CMK (cell line): ENCODE results near the gene TAF6L.
A peak's percentile ranks its signal among the peaks of the same experiment; 100 is the strongest.
"Not testable (repeated sequence)": the region's sequence is repeated elsewhere in the genome, so short reads cannot be mapped to it uniquely, and the experiment has no call there.

Source experiments
- DNase-seq: peaks from one replicate; pipeline ENCODE4 v3.0.0-alpha.2; 2010; ENCODE audit warnings: low read depth

The TAF6L gene

DNA sequence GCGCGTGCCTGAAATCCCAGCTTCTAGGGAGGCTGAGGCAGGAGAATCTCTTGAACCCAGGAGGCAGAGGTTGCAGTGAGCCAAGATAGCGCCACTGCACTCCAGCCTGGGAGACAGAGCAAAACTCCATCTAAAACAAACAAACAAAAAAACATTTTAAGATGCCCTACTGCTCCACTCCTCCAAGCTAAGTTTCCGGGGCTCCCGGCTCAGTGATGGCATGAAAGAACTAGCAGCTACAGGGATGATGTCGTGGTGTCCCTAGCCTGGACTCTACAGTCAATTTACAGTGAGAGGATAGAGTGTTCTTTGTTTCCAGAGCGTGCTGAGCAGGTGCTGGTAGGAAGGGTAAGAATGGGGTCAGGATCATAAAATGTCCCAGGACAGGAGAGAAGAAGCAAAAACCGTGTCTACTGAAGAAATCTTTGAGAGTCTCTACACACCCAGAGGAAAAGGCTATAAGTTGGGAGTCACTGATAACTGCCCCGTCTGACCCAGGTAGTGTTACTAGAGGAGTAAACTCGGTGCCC lies 16.0 kb upstream of the TAF6L start:
- no peak for DNase-seq

DNA sequence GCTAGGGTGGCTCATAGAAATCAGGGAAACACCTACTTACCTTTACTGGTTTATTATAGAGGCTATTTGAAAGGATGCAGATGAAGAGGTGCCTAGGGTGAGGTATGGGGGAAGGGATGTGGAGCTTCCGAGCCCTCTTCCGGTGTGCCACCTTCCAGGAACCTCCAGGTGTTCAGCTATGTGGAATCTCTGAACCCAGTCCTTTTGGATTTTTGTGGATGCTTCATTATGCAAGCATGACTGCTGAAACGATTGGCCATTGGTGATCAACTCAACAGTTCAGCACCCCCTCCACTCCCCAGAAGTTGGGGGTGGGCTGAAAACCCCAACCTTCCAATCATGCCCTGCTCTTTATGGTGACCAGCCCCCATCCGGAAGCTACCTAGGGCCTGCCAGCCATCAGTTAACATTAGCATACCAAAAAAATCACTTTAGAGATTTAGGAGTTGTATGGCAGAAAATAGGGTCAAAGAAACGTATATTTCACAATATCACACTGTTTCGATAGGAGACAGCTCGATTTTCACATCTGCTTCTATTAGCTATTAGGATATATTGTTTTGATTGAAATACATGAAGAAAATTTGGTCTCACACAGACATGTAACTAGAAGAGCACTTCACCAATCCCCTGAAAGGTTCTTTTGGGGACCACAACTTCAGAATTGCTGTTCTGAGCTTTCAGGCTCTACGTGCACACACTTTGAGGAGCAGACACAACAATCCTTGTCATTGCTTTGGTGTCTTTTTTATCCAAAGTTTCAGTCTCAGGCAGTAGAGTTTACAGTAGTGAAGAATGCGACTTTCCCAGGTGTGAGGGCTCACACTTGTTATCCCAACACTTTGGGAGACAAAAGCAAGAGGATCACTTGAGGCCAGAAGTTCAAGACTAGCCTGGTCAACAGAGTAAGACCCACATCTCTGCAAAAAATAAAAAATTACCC lies 13.1 kb upstream of the TAF6L start:
- DNase-seq, result no peak

DNA sequence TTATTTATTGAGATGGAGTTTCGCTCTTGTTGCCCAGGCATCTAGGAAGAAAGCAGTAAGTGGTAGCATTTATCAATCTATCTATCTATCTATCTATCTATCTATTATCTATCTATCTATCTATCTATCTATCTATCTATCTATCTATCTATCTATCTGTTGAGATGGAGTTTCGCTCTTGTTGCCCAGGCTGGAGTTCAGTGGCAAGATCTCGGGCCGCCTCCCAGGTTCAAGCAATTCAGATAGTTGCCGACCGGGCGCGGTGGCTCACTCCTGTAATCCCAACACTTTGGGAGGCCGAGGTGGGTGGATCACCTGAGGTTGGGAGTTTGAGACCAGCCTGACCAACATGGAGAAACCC lies 10.3 kb upstream of the TAF6L start:
- not testable (repeated sequence) for DNase-seq

DNA sequence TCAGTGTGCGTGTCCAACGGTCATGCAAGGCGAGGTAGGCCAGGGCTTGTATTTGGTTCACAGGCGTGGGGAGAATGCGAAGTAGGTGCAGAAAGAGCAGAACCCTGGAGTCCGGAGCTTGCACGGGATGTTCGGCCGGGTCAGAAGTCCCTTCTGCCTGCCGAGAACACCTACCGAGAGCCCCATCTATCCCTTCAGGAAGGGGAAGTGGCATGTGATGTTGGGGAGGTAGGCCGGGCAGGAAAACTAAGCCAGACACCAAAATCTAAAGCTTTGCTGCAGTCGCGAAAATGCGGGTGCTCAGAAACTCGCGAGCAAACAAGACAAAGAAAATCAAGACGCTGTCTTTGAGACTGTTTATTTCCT lies 435 bp upstream of the TAF6L start:
- DNase-seq, result peak; percentile 37

DNA sequence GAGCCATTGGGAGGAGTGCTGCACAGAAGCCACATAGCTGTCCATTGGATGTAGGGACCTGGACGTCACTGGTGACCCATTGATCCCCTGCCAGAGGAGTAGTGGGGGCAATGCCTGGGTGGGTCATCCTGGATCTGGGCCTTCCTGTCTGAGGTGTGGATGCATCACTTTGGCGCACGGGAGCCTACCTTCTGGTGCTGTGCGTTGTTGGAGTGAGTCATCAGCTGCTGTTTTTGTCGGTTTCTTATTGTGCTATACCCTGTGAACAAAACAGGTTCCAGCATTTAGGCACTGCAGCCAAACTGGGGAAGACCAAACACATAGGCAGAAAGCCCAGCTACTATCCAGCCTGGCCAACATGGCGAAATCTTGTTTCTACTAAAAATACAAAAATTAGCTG lies 3.2 kb downstream of the TAF6L start:
- DNase-seq, result no peak

DNA sequence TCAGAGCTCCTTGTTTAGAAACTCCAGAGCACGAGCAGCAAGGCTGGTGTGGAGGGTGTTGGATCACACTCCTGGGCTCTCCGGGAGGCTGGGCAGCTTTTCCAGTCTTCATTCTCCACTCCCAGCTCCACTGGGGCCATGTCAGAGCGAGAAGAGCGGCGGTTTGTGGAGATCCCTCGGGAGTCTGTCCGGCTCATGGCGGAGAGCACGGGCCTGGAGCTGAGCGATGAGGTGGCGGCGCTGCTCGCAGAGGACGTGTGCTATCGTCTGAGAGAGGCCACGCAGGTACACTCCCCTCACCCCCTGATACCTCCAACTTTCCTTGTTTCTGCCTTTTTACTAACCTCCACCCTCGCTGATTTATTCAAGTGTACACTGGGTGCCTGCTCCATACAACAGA lies 4.5 kb downstream of the TAF6L start:
- DNase-seq, result no peak

DNA sequence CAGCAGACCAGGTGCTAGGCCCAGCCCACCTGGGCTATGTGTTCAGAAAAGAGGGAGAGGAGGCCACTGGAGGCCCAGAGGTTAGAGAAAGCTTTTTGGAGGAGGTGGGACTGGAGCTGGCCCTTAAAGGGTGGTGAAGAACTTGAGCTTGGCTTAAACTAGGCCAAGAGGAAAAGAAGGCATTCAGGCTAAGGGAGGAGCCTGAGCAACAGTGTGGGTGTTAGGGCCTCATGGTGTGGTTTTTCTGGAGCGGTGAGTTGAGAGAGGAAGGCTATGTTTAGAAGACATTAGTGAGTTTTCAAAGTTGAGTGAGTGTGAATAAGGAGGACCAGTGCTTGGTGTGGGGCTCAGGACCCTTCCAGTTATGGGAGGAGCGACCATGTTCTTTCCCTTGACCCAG lies 6.2 kb downstream of the TAF6L start:
- no peak for DNase-seq

DNA sequence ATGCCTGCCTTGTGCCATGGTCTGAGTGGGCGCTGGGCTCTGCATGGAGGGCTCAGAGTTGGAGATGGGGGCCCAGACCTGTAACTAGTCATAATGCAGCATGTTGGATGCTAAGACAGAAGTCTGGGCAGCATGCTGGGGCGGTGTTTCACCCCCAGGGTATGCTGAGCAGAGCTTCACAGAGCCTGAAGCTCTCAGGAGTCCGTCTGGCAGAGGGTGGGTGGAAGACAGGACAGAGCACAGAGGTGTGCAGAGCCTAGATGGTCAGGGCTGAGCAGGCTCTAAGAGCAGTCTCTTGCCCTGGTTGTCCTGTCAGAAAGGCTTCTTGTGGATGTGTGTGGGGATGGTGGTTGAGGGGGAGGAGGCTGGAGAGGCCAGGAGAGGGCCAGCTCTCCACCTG lies 7.2 kb downstream of the TAF6L start:
- no peak for DNase-seq

DNA sequence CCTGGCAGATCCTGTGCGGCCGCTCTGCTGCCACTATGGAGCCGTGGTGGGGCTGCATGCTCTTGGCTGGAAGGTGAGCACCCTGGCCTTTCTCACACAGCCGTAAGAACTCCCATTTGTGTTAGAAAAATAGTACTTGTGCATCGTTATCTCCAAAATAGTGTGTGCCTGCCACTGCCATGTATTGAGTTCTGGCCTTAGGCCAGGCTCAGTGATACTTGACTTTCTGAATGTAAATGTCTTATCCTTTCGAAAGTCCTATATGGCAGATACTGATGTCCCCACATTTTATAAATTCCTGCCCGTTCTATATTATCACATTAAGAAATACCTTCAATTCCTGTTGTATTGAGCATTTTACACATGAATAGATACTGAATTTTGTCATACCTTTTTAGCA lies 11.6 kb downstream of the TAF6L start:
- DNase-seq, result no peak

DNA sequence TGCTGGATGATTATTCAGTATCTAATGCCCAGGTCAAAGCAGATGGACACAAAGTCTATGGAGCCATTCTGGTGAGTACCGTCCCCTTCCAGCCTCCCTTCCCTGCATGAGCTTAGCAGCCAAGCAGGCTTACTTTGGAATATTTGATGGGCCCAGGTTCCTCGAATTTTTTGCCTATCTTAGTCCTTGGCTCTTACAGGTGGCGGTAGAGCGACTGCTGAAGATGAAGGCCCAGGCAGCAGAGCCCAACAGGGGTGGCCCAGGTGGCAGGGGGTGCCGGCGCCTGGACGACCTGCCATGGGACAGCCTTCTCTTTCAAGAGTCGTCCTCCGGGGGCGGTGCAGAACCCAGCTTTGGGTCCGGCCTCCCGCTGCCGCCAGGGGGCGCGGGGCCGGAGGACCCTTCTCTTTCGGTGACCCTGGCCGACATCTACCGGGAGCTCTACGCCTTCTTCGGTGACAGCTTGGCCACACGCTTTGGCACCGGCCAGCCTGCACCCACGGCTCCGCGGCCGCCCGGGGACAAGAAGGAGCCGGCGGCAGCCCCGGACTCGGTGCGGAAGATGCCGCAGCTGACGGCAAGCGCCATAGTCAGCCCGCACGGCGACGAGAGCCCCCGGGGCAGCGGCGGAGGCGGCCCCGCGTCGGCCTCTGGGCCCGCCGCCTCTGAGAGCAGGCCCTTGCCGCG lies 15.3 kb downstream of the TAF6L start:
- peak; percentile 53 for DNase-seq

DNA sequence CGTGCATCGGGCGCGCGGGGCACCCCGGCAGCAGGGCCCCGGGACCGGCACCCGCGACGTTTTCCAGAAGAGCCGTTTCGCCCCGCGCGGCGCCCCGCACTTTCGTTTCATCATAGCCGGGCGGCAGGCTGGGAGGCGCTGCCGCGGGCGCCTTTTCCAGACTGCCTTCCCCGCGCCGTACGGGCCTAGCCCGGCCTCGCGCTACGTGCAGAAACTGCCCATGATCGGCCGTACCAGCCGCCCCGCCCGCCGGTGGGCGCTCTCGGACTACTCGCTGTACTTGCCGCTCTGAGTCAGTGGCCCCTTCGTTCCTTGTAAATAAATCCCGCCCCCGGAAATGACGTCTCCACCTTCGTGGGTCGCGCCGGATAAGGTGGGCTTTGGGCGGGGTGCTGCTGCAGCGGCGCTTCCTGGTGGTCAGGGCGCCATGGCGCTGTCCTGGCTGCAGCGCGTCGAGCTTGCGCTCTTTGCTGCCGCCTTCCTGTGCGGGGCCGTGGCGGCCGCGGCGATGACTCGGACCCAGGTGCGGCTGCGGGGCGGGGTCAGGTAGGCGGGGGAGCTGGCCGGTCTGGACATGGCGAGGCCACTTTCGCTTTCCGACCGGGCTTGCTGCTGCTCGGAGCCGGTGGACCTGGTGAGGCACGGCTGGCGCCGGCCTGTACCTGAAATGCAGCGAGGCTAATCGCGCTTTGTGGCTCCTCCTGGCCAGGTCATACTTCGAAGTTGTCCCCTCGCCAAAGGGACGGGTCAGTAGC lies 16.0 kb downstream of the TAF6L start, which contains the start of gene TMEM179B:
TSS of gene TMEM179B (plus strand) at position 398 of the 755 bp plus-strand sequence. CDS start at position 428, 30 bp downstream.
- peak; percentile 87 for DNase-seq

DNA sequence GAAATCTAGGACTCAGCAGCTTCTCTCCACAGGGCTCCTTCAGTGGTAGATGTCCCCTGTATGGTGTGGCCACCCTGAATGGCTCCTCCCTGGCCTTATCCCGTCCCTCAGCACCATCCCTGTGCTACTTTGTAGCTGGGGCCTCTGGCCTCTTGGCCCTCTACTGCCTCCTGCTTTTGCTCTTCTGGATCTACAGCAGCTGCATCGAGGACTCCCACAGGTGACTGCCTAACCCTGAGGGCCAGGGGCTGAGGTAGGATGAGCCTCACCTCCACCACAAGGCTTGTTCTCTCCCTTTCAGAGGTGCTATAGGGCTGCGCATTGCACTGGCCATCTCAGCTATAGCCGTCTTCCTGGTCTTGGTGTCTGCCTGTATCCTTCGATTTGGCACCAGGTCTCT lies 17.8 kb downstream of the TAF6L start:
- DNase-seq, result no peak

DNA sequence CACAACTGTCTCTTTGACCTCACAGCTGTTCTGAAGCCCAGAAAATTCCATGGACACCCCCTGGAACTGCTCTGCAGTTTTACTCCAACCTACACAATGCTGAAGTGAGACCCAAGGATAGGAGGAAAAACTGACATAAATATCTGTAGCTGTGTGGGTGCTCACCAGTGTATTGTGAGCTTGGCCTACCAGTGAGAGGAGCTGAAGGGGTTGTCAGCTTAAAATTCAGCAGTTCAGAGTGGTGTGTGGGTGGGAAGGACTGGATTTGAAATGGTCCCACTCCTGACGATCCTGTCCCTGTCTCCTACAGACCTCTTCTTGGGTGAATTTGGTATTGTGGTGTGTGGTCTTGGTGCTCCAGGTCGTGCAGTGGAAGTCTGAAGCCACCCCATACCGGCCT lies 18.4 kb downstream of the TAF6L start:
- no peak for DNase-seq

DNA sequence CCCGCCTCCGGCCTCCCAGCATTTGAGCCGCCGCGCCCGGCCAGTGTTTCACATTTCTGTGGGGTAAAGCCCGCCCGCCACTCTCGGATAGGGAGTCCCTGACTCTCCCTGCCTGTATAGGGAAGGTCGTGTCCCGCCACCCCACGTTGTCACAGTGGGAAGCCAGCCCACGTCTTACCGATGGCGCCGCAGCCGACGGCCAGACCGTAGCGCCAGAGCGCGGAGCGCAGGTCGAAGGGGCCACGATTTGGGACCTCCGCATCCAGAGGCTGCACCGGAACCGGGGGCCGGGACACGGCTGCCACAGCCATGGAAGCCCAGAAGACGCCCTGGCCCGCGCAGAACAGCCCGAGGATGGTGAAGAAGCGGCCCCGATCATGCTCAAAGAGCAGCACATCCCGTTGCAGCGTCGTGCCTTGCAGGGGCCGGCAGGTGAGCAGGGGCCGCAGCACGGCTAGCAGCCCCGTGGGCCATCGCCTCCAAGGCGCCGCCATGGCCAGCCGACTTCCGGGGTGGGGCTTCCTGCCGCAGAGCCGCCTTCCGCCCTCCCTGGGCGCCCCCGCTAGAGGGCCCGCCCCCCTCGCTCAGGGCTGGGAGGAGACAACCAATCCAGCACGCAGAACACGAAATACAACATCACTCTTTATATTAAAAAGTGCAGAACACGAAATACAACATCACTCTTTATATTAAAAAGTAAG lies 20.5 kb downstream of the TAF6L start, which contains the start of gene TMEM223:
TSS of gene TMEM223 (minus strand) at position 506 of the 701 bp plus-strand sequence. CDS start at position 494, 12 bp downstream.
- DNase-seq, result peak; percentile 56

DNA sequence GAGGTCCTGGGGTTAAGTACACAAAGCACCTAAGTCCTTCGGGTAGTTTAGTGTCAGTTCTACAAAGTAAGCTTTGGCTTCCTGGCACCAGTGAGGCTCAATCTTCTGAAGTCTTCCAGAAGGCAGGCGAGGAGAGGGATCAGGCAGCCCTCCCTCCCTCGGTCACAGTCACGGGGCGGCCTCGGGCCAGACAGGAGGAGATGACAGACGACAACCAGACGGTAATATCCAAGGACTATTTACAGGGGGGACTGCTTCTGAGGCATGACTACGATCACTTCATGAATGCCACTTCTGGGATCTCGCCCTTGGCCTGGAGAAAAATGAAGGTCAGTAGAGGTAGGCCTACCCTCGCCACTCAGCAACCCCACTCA lies 21.0 kb downstream of the TAF6L start:
- no peak for DNase-seq

DNA sequence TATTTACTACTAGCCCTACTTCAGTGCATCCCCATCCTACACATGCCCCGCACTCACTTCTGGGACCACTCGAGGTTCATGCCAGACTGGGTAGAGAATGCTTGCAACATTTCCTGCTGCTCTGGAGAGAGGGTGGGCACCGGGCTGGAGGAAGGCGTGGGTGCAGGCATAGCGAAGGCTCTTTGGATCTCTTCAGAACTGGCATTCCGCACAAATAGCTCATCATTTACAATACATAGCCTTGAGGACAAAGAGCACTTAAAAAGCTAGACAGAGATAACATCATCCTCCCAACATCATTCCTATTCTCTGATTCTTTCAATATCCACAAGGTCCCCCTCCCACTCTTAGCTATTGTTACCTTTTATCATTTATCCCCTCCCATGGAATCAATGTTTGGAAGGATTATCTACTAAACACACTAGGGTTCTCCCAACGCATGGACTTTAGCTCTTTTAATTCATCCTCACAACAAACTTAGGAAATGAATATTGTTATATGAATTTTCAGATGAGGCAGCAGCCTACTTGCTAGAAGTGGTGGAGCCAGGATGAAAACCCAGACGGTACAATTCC lies 23.1 kb downstream of the TAF6L start:
- no peak for DNase-seq

DNA sequence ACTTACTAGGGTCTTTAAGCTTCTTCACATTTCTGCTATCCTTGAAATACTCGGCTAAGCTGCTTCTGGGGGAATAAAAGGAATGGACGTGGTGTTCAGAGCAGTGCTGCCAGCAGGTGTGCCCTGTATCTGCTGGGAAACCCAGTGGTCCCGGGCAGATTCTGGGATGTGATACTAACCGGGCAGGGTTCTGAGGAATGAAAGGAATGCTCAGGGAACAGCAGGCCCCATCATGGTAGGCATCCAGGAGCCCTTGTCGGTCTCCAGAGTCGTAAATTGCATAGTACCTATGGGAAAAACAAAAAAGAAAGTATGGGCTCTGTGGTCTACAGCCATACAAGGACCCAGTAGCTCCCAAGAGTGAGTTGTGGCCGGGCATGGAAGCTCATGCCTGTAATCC lies 25.1 kb downstream of the TAF6L start:
- no peak for DNase-seq

DNA sequence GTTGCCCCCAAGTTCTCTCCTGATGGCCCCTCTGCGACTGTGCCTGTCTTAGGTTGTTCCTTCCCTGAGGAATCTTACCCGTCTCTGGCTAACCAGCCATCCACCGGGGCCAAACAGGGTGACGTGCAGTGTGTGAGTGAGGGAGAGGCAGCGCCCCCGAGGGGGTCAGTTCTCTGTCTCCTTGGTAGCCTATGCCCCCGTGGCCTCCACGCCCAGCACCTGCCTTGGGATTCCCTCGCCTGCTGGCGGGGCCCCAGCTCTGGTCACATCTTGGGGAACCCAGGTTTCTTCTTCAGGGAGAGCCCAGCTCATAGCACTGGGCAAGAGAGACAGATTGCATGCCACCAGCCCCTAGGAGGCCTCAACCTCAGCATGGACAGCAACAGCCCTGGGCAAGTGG lies 28.3 kb downstream of the TAF6L start:
- no peak for DNase-seq

DNA sequence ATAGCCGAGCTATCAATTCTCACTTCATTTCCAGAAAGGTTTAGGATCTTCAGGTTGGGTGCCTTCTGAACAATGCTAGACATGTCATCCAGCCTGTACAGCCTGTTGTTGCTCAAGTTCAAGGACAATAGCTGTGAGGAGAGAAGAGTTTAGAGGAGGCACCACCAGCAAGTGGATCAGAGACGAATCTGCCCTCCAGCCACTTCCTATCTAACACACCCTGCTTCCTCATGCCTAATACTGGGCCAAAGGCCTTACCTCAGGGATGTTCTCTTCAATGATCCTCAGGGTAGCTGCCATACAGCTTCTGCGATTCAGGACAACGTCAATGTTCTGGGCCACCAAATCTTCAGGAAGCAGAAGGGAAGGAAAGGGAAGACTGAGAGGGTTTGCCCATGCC lies 29.9 kb downstream of the TAF6L start:
- DNase-seq, result no peak

DNA sequence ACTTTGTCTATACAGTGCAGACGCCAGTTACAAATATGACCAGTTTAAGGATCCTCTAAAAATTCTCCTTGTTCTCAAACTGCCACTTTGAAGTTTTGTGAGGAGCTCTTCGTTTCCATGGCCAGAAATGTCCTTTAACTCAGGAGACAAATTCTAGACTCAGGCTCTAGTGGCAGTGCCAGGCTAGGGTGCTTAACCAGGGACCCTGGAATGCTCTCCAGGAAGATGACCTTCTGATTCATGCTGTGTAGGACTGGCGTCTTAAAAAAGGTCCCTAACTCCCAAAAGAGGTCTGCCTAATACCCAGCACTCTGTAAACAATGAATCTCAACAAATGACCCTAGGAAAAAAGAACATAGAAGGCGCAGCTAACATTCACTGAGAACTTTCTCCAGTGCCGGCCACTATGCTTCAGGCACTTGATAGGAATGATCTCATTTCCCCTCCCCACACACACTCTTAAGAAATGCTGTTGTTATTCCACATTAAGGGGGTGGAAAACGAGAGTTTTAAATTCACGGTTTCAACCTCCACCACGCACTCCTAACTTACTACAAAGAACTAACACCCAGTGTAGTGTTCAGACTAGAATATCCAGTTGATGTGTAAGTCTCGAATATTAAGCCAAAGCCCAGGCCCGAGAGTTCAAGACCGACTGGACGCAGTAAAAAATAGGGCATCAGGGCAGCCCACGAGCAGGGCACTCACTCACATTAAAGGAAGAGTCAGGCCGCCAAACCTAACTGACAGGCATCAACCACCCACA lies 33.3 kb downstream of the TAF6L start:
- no peak for DNase-seq
